D721Med (cell line): ENCODE data around the gene MCM6.

Experiments used
- DNase-seq: peaks from one replicate; pipeline ENCODE4 v3.0.0; 2011; ENCODE audit warnings: low spot score; ENCODE audit not compliant: insufficient read length
- FAIRE-seq: peaks from 2 replicates; lab custom pipeline; 2011; peaks lifted over from hg19 to GRCh38; lab: Jason Lieb, UNC
- CTCF ChIP-seq: IDR thresholded peaks from 2 replicates; pipeline ENCODE4 v1.5.1; 2012; ENCODE audit warnings: mild to moderate bottlenecking, control low read depth; ENCODE audit not compliant: insufficient read depth; ENCODE audit errors: missing control alignments

Gene MCM6

GRCh38 chr2:135863233-135863632 is 13.0 kb downstream of the MCM6 start:
- no peak for DNase-seq
- TF ChIP-seq CTCF = no peak
- FAIRE-seq = no peak

- FAIRE-seq = no peak
Measured at GRCh38 chr2:135862718-135863117, 13.5 kb downstream of the MCM6 start.

GRCh38 chr2:135853401-135853800 is 22.8 kb downstream of the MCM6 start:
- TF ChIP-seq CTCF = no peak

More at GRCh38 chr2:135862718-135863117, 13.5 kb downstream of the MCM6 start:
- no peak for TF ChIP-seq CTCF
- DNase-seq = no peak

GRCh38 chr2:135851858-135852257 is 24.4 kb downstream of the MCM6 start:
- no peak for DNase-seq
- FAIRE-seq = no peak
- TF ChIP-seq CTCF = no peak

More at GRCh38 chr2:135853401-135853800, 22.8 kb downstream of the MCM6 start:
- no peak for DNase-seq
- no peak for FAIRE-seq

- FAIRE-seq = peak; percentile 25
- no peak for TF ChIP-seq CTCF
- DNase-seq = no peak
Measured at GRCh38 chr2:135850892-135851668, 25.2 kb downstream of the MCM6 start.

GRCh38 chr2:135849087-135849486 is 27.2 kb downstream of the MCM6 start:
- no peak for DNase-seq
- peak; percentile 11 for FAIRE-seq
- no peak for TF ChIP-seq CTCF

- TF ChIP-seq CTCF = no peak
- no peak for DNase-seq
- FAIRE-seq = no peak
Measured at GRCh38 chr2:135845997-135846396, 30.2 kb downstream of the MCM6 start.
